PC-9 (cell line): Measurements from ENCODE around the gene DPEP1. TPM values are rescaled to one million over a fixed set of nuclear protein-coding genes. Genes with fewer than 3 reads are reported as not detected.

Experiments
- BruUV-seq: library from RNA; stranded (reverse); fragments of 400-500 nt; replicated peaks from 2 replicates; lab custom pipeline; 2021; lab: Mats Ljungman, UMichigan
- CTCF ChIA-PET: fragments of 300-600 bp; sonication (Branson Sonifier 250); formaldehyde crosslinking; loops from one replicate; lab custom pipeline; 2022; ENCODE audit warnings: antibody characterized with exemption; lab: Charles Lee
- POLR2A ChIA-PET: fragments of 300-600 bp; sonication (Branson Sonifier 250); formaldehyde crosslinking; loops from one replicate; lab custom pipeline; 2022; ENCODE audit warnings: antibody characterized with exemption; ENCODE audit not compliant: unreplicated experiment; lab: Charles Lee
- DNase-seq, 2 experiments: peaks; one replicate each; pipeline versions ENCODE4 v3.0.0 to v3.0.0-alpha.2; 2015 to 2022; ENCODE audit warnings: mixed read lengths in 1 of 2
- H2AFZ ChIP-seq: fragments of 200-600 bp; sonication (generic); 2 replicates; pipeline ENCODE4 v1.8.1; 2017; ENCODE audit warnings: antibody characterized with exemption
- H3F3A ChIP-seq: fragments of 200-600 bp; sonication (generic); 2 replicates; pipeline ENCODE4 v1.8.1; 2017; ENCODE audit warnings: antibody characterized with exemption, mild to moderate bottlenecking, low read depth; ENCODE audit not compliant: insufficient read depth
- H3K27ac ChIP-seq: fragments of 200-600 bp; sonication (generic); 2 replicates; pipeline ENCODE4 v1.6.1; 2016; ENCODE audit warnings: mixed run types
- H3K27me3 ChIP-seq: fragments of 200-600 bp; sonication (generic); 2 replicates; pipeline ENCODE4 v1.6.1; 2016; ENCODE audit warnings: low read depth, mixed run types; ENCODE audit not compliant: insufficient read depth
- H3K36me3 ChIP-seq: fragments of 200-600 bp; sonication (generic); 2 replicates; pipeline ENCODE4 v1.6.1; 2016; ENCODE audit warnings: low read depth, mixed run types
- H3K4me1 ChIP-seq: fragments of 200-600 bp; sonication (generic); replicated peaks from 2 replicates; pipeline ENCODE4 v1.6.1; 2016; ENCODE audit warnings: mixed run types; ENCODE audit not compliant: insufficient read depth
- H3K4me2 ChIP-seq: fragments of 200-600 bp; sonication (generic); 2 replicates; pipeline ENCODE4 v1.6.1; 2017; ENCODE audit warnings: mixed run types
- H3K4me3 ChIP-seq: fragments of 200-600 bp; sonication (generic); 2 replicates; pipeline ENCODE4 v1.6.1; 2016; ENCODE audit warnings: mixed run types
- H3K79me2 ChIP-seq: fragments of 200-600 bp; sonication (generic); 2 replicates; pipeline ENCODE4 v1.6.1; 2017; ENCODE audit warnings: low read depth, mixed run types
- H3K9me2 ChIP-seq: fragments of 200-600 bp; sonication (generic); 2 replicates; pipeline ENCODE4 v1.8.1; 2017; ENCODE audit warnings: mild to moderate bottlenecking; ENCODE audit not compliant: insufficient read depth
- H3K9me3 ChIP-seq: fragments of 200-600 bp; sonication (generic); 2 replicates; pipeline ENCODE4 v1.8.1; 2016; ENCODE audit warnings: low read depth; ENCODE audit not compliant: insufficient read depth
- H4K20me1 ChIP-seq: fragments of 200-600 bp; sonication (generic); 2 replicates; pipeline ENCODE4 v1.8.1; 2017; ENCODE audit not compliant: insufficient read depth
- CTCF ChIP-seq: fragments of 200-600 bp; sonication (generic); conservative IDR thresholded peaks from 2 replicates; pipeline ENCODE4 v1.6.1; 2017; ENCODE audit warnings: mixed run types, antibody characterized with exemption, mild to moderate bottlenecking, moderate library complexity
- EZH2 ChIP-seq: fragments of 200-600 bp; sonication (generic); IDR thresholded peaks from 2 replicates; pipeline ENCODE4 v1.8.0; 2017; ENCODE audit warnings: antibody characterized with exemption, low read depth
- intact Hi-C: fragments of 100-400 bp; cut with micrococcal nuclease; formaldehyde crosslinking; loops from one replicate; pipeline ENCODE4 v1.10.0; 2022; ENCODE audit not compliant: unreplicated experiment
- total RNA-seq: library from RNA; stranded (reverse); gene quantifications from 2 replicates; pipeline ENCODE4 v1.2.3, GENCODE V29; 2021

DPEP1 gene
- total RNA-seq, 1 experiment from 2014 or later = not detected

GRCh38 chr16:89645122-89645521 lies 31.7 kb downstream of the DPEP1 start:
- Histone ChIP-seq H3K4me3 (no peak overlapping the region), H3K36me3 (0 out of 2 replicates have a peak, but pooled peaks cover 4% of the 10 kb centered on the region), H3K79me2 (no peaks in the 10 kb centered on the region), H3K9me3 (no peaks in the 10 kb centered on the region), H4K20me1 (peaks cover 6% of the 10 kb centered on the region; the same call in 1 of the 2 replicates), H3K9me2 (no peaks in the 10 kb centered on the region), H2AFZ (no peak overlapping the region), H3F3A (no peaks in the 10 kb centered on the region; the same call in 1 of the 2 replicates), H3K27me3 (no peaks in the 10 kb centered on the region), H3K27ac (no peak overlapping the region), H3K4me1 (no peaks in the 10 kb centered on the region), H3K4me2 (no peak overlapping the region)
- DNase-seq = no peak
- CTCF ChIA-PET = no interaction called here
- BruUV-seq = no TSS peak
- POLR2A ChIA-PET = no interaction called here
- TF ChIP-seq EZH2 (no peak), CTCF (no peak)
- intact Hi-C loops = no loop called here

- no peak for DNase-seq
- no peaks in the 10 kb centered on the region for H3K4me1 ChIP-seq
- H3K27ac ChIP-seq = no peak overlapping the region
- no peaks in the 10 kb centered on the region for H3K9me2 ChIP-seq
- no peak overlapping the region for H3K4me3 ChIP-seq
- no peaks in the 10 kb centered on the region; the same call in 1 of the 2 replicates for H3F3A ChIP-seq
- no peaks in the 10 kb centered on the region for H3K9me3 ChIP-seq
- ChIA-PET POLR2A (no interaction called here), CTCF (interaction anchor here (0.6 kb wide), 1 partner anchor 332 kb away, joined by 4 read pairs; no protein-coding TSS in a partner anchor)
- BruUV-seq = no TSS peak
- no peaks in the 10 kb centered on the region for H3K27me3 ChIP-seq
- intact Hi-C loops = no loop called here
- H4K20me1 ChIP-seq = peaks cover 12% of the 10 kb centered on the region
- H3K36me3 ChIP-seq = 0 out of 2 replicates have a peak, but pooled peaks cover 4% of the 10 kb centered on the region
- H2AFZ ChIP-seq = no peak overlapping the region
- TF ChIP-seq CTCF = no peak
- TF ChIP-seq EZH2 = no peak
- H3K79me2 ChIP-seq = no peaks in the 10 kb centered on the region
- H3K4me2 ChIP-seq = no peak overlapping the region
Measured at GRCh38 chr16:89646270-89646669, 32.8 kb downstream of the DPEP1 start.

- H3K36me3 ChIP-seq = 0 out of 2 replicates have a peak, but pooled peaks cover 4% of the 10 kb centered on the region
- no peak overlapping the region for H3K27ac ChIP-seq
- TF ChIP-seq EZH2 (no peak), CTCF (no peak)
- no peaks in the 10 kb centered on the region for H3K9me3 ChIP-seq
- H3F3A ChIP-seq = no peaks in the 10 kb centered on the region; the same call in 1 of the 2 replicates
- no peak overlapping the region for H3K4me3 ChIP-seq
- no TSS peak for BruUV-seq
- no peak overlapping the region for H2AFZ ChIP-seq
- H3K9me2 ChIP-seq = no peaks in the 10 kb centered on the region
- no peaks in the 10 kb centered on the region for H3K27me3 ChIP-seq
- POLR2A ChIA-PET = no interaction called here
- H3K79me2 ChIP-seq = 0 out of 2 replicates have a peak, but pooled peaks cover 5% of the 10 kb centered on the region
- DNase-seq = peak in 1 of 2 experiments; percentile 83
- intact Hi-C loops = no loop called here
- CTCF ChIA-PET = interaction anchor here (0.6 kb wide), 2 partner anchors 32 to 331 kb away, joined by 3 to 4 read pairs; no protein-coding TSS in a partner anchor
- H3K4me2 ChIP-seq = no peak overlapping the region
- H4K20me1 ChIP-seq = peaks cover 12% of the 10 kb centered on the region
- no peaks in the 10 kb centered on the region for H3K4me1 ChIP-seq
Measured at GRCh38 chr16:89646906-89647305, 33.5 kb downstream of the DPEP1 start.
